Endodermal cell (in vitro differentiated cells): ENCODE results near the gene LDLRAD4. TPM values are rescaled to one million over a fixed set of nuclear protein-coding genes. Genes with fewer than 3 reads are reported as not detected.

Experiments
- DNase-seq: peaks from one replicate; pipeline ENCODE4 v3.0.0-alpha.2; 2017
- H3K27ac ChIP-seq: 2 replicates; pipeline ENCODE4 v1.5.1; 2013; ENCODE audit warnings: mild to moderate bottlenecking, low read depth, low read length, moderate library complexity
- H3K27me3 ChIP-seq: 2 replicates; pipeline ENCODE4 v1.6.1; 2013; ENCODE audit warnings: mild to moderate bottlenecking, low read length, moderate library complexity; ENCODE audit not compliant: insufficient read depth, control insufficient read depth, poor library complexity, severe bottlenecking
- H3K36me3 ChIP-seq: 2 replicates; pipeline ENCODE4 v1.7.0; 2013; ENCODE audit warnings: mild to moderate bottlenecking, low read length, moderate library complexity; ENCODE audit not compliant: control insufficient read depth, insufficient read depth
- H3K4me1 ChIP-seq: one replicate; pipeline ENCODE4 v1.7.0; 2013; ENCODE audit warnings: low read length; ENCODE audit not compliant: control insufficient read depth, insufficient read depth
- H3K4me3 ChIP-seq: 2 replicates; pipeline ENCODE4 v1.5.1; 2013; ENCODE audit warnings: mild to moderate bottlenecking, low read length, moderate library complexity
- H3K9ac ChIP-seq: 2 replicates; pipeline ENCODE4 v1.6.1; 2013; ENCODE audit warnings: mild to moderate bottlenecking, low read length, moderate library complexity; ENCODE audit not compliant: poor library complexity, severe bottlenecking; ENCODE audit errors: extremely low read depth
- H3K9me3 ChIP-seq: 2 replicates; pipeline ENCODE4 v1.6.1; 2013; ENCODE audit warnings: mild to moderate bottlenecking, low read length, moderate library complexity; ENCODE audit not compliant: control insufficient read depth
- H3K27ac Mint-ChIP-seq: 2 replicates; pipeline ENCODE4 v1.8.0; 2020; ENCODE audit warnings: mixed read lengths
- H3K27me3 Mint-ChIP-seq: 2 replicates; pipeline ENCODE4 v1.8.0; 2021; ENCODE audit warnings: mild to moderate bottlenecking, mixed read lengths; ENCODE audit not compliant: insufficient read depth
- H3K36me3 Mint-ChIP-seq: 2 replicates; pipeline ENCODE4 v1.8.0; 2020; ENCODE audit warnings: low read depth, mixed read lengths
- H3K4me1 Mint-ChIP-seq: 2 replicates; pipeline ENCODE4 v1.8.0; 2020; ENCODE audit warnings: mixed read lengths
- H3K4me3 Mint-ChIP-seq: 2 replicates; pipeline ENCODE4 v1.8.0; 2020; ENCODE audit warnings: mild to moderate bottlenecking, moderate library complexity, mixed read lengths
- H3K9me3 Mint-ChIP-seq: 2 replicates; pipeline ENCODE4 v1.8.0; 2020; ENCODE audit warnings: mild to moderate bottlenecking, mixed read lengths
- WGBS, 2 experiments: methylation state at CpG; one replicate each; pipeline versions ENCODE4 v1.1.5 to v1.1.7; 2013; ENCODE audit warnings: missing lambda C conversion rate in 2 of 2, mixed read lengths in 1 of 2; ENCODE audit not compliant: insufficient coverage in 1 of 2, insufficient read length in 1 of 2; 5-methylcytosine and 5-hydroxymethylcytosine counted together
- total RNA-seq, 2 donors: library from RNA; stranded (reverse); fragmentation: NEBNext Ultra II Directional in 1 of 2; extraction: Animal tissue kit (Norgen Biotek cat#: 25700) in 1 of 2; gene quantifications; 2 replicates in 1 of 2; 3 replicates in 1 of 2; pipeline ENCODE4 v1.2.1, GENCODE V29; 2021
- TF ChIP-seq, protein P1 (sequence below): fragments of 200-600 bp; sonication (generic); conservative IDR thresholded peaks from 2 replicates; pipeline ENCODE4 v1.5.0; 2021; ENCODE audit warnings: antibody characterized with exemption, mild to moderate bottlenecking

LDLRAD4 gene
- total RNA-seq, 2 donors from 2014 or later, result 14.9 to 15.1 TPM

DNA sequence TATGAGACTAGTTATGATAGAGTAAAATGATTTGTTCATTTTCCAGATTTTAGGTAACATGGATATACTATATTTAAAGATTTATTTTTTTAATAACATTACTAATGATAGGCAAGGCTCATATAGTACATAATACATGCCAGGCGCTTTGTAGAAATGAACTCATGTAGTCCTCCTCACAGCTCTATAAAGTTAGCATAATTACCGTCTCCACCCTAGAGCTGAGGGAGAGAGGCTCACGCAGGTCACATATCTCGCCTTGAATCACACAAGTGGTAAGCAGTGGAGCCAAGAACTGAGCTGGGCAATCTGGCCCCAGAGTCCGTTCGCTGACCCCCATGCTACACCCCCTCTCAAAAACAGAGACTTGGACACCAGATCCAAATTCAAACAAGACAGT, 285.3 kb downstream of the LDLRAD4 start:
- H3K36me3 ChIP-seq, result no peaks in the 10 kb centered on the region
- Mint-ChIP-seq H3K4me1 (peaks cover 13% of the 10 kb centered on the region), H3K27ac (no peak overlapping the region), H3K27me3 (peaks cover 12% of the 10 kb centered on the region), H3K9me3 (peaks cover 12% of the 10 kb centered on the region), H3K4me3 (no peak overlapping the region), H3K36me3 (peaks cover 11% of the 10 kb centered on the region)
- H3K4me1 ChIP-seq, result peaks cover 8% of the 10 kb centered on the region
- peaks cover 4% of the 10 kb centered on the region for H3K9me3 ChIP-seq
- DNase-seq, result no peak
- no peak overlapping the region for H3K4me3 ChIP-seq
- no peaks in the 10 kb centered on the region for H3K27me3 ChIP-seq
- TF ChIP-seq, protein P1, sequence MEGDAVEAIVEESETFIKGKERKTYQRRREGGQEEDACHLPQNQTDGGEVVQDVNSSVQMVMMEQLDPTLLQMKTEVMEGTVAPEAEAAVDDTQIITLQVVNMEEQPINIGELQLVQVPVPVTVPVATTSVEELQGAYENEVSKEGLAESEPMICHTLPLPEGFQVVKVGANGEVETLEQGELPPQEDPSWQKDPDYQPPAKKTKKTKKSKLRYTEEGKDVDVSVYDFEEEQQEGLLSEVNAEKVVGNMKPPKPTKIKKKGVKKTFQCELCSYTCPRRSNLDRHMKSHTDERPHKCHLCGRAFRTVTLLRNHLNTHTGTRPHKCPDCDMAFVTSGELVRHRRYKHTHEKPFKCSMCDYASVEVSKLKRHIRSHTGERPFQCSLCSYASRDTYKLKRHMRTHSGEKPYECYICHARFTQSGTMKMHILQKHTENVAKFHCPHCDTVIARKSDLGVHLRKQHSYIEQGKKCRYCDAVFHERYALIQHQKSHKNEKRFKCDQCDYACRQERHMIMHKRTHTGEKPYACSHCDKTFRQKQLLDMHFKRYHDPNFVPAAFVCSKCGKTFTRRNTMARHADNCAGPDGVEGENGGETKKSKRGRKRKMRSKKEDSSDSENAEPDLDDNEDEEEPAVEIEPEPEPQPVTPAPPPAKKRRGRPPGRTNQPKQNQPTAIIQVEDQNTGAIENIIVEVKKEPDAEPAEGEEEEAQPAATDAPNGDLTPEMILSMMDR, result peak; percentile 33
- H3K27ac ChIP-seq, result no peak overlapping the region
- WGBS, 2 experiments, result 77 to 89% methylated on average over 6 of the region's 6 CpGs
- H3K9ac ChIP-seq, result no peak overlapping the region

DNA sequence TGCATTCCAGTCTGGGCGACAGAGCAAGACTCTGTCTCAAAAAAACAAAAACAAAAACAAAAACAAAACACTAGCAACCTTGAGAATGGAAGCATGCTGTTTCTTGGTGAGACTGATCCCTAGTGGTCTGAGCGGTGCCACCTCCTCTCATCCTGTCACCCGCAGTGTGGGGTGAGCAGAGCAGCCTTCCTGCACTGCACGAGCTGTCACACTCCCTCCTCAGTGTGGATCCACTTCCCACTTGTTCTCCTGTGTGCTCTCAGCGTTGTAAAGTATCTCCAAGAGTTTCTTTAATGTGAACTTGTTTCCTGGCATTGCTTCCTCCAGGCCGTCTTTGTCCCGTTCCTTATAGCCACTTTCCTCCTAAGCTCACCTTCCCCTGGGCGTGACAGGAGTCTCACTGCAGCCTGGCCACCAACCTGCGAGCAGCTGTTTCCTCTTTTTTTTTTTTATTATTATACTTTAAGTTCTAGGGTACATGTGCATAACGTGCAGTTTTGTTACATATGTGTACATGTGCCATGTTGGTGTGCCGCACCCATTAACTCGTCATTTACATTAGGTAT, 287.3 kb downstream of the LDLRAD4 start:
- peaks cover 3% of the 10 kb centered on the region for H3K27me3 Mint-ChIP-seq
- Histone ChIP-seq H3K27ac (no peak overlapping the region), H3K4me3 (no peak overlapping the region), H3K9me3 (no peaks in the 10 kb centered on the region), H3K27me3 (no peaks in the 10 kb centered on the region), H3K9ac (no peak overlapping the region), H3K4me1 (peaks cover 4% of the 10 kb centered on the region), H3K36me3 (no peaks in the 10 kb centered on the region)
- 80 to 87% methylated on average over 5 to 10 of the region's 12 CpGs for WGBS, 2 experiments
- TF ChIP-seq, protein P1, result no peak
- DNase-seq, result no peak
- H3K4me1 Mint-ChIP-seq, result peaks cover 7% of the 10 kb centered on the region
- H3K9me3 Mint-ChIP-seq, result no peaks in the 10 kb centered on the region
- H3K36me3 Mint-ChIP-seq, result peaks cover 5% of the 10 kb centered on the region
- no peak overlapping the region for H3K4me3 Mint-ChIP-seq
- no peak overlapping the region for H3K27ac Mint-ChIP-seq

DNA sequence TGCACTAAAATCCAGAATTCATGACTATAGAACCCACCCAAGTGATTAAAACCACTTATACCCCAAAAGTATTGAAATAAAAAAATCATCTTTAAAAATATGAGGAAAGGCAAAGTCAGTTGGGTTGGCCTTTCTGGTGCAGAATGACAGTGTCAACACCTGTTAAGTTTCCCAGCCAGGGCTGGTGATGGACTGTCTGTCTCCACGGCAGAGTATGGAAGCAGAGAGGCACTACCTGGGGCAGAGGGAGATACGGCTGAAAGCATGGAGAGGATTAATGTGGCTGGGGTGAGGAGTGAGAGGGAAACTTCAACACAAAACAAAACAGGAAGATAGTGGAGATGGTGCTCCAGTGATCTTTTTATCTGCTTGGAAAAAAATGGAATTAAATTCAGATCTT, 292.0 kb downstream of the LDLRAD4 start:
- no peak overlapping the region for H3K9ac ChIP-seq
- H3K9me3 Mint-ChIP-seq, result no peaks in the 10 kb centered on the region
- TF ChIP-seq, protein P1, result no peak
- H3K27me3 Mint-ChIP-seq, result no peaks in the 10 kb centered on the region
- no peaks in the 10 kb centered on the region for H3K4me1 Mint-ChIP-seq
- WGBS, 2 experiments, result 94% methylated on average over 2 of the region's 2 CpGs; no CpG with 5 or more reads in 1 of the 2 experiments
- no peaks in the 10 kb centered on the region for H3K4me1 ChIP-seq
- no peak overlapping the region for H3K27ac ChIP-seq
- H3K36me3 Mint-ChIP-seq, result peaks cover 5% of the 10 kb centered on the region
- H3K27me3 ChIP-seq, result no peaks in the 10 kb centered on the region
- no peak for DNase-seq
- H3K27ac Mint-ChIP-seq, result no peak overlapping the region
- no peaks in the 10 kb centered on the region for H3K36me3 ChIP-seq
- no peak overlapping the region for H3K4me3 ChIP-seq
- H3K9me3 ChIP-seq, result no peaks in the 10 kb centered on the region
- H3K4me3 Mint-ChIP-seq, result no peak overlapping the region
